ENCODE data around the gene KSR1.

KSR1 gene

GRCh38 chr17:27480699-27481098 lies 24.5 kb downstream of the KSR1 start:
- Histone ChIP-seq H3K36me3 (replicated peaks; ENCODE audit: low read depth, low read length) (no peaks in the 10 kb centered on the region), H3K4me1 (ENCODE audit: low read length) (peaks cover 8% of the 10 kb centered on the region), H4K20me1 (ENCODE audit: insufficient read depth, low read length) (no peaks in the 10 kb centered on the region), H3K27ac (ENCODE audit: low read length) (no peak overlapping the region), H3K4me2 (ENCODE audit: low read length) (no peak overlapping the region), H2AFZ (ENCODE audit: low read depth, low read length) (no peak overlapping the region), H3K79me2 (ENCODE audit: low read length) (no peaks in the 10 kb centered on the region), H3K27me3 (ENCODE audit: low read depth, low read length) (peaks cover 12% of the 10 kb centered on the region), H3K4me3 (ENCODE audit: low read length) (no peak overlapping the region), H3K9ac (ENCODE audit: low read length) (no peak overlapping the region), H3K9me3 (ENCODE audit: insufficient read depth, low read length) (no peaks in the 10 kb centered on the region)
- no peak for TF ChIP-seq CTCF (IDR thresholded peaks at IDR 0.05; ENCODE audit: low read depth, low read length)
- TF ChIP-seq EZH2phosphoT487 (IDR thresholded peaks at IDR 0.05; ENCODE audit: low read depth): no peak

GRCh38 chr17:27481327-27481726 lies 25.1 kb downstream of the KSR1 start:
- no peak overlapping the region for H3K4me3 ChIP-seq (ENCODE audit: low read length)
- TF ChIP-seq EZH2phosphoT487 (IDR thresholded peaks at IDR 0.05; ENCODE audit: low read depth) (no peak), CTCF (IDR thresholded peaks at IDR 0.05; ENCODE audit: low read depth, low read length) (no peak)
- H3K4me2 ChIP-seq (ENCODE audit: low read length): no peak overlapping the region
- peaks cover 13% of the 10 kb centered on the region for H3K27me3 ChIP-seq (ENCODE audit: low read depth, low read length)
- no peaks in the 10 kb centered on the region for H3K36me3 ChIP-seq (replicated peaks; ENCODE audit: low read depth, low read length)
- no peaks in the 10 kb centered on the region for H3K9me3 ChIP-seq (ENCODE audit: insufficient read depth, low read length)
- H2AFZ ChIP-seq (ENCODE audit: low read depth, low read length): no peak overlapping the region
- H3K27ac ChIP-seq (ENCODE audit: low read length): no peak overlapping the region
- H3K9ac ChIP-seq (ENCODE audit: low read length): no peak overlapping the region
- no peaks in the 10 kb centered on the region for H3K79me2 ChIP-seq (ENCODE audit: low read length)
- no peaks in the 10 kb centered on the region for H4K20me1 ChIP-seq (ENCODE audit: insufficient read depth, low read length)
- peaks cover 8% of the 10 kb centered on the region for H3K4me1 ChIP-seq (ENCODE audit: low read length)

GRCh38 chr17:27485125-27485524 lies 28.9 kb downstream of the KSR1 start:
- Histone ChIP-seq H3K4me1 (ENCODE audit: low read length) (peaks cover 4% of the 10 kb centered on the region; the same call in 1 of the 2 replicates), H2AFZ (ENCODE audit: low read depth, low read length) (no peak overlapping the region), H3K79me2 (ENCODE audit: low read length) (no peaks in the 10 kb centered on the region), H4K20me1 (ENCODE audit: insufficient read depth, low read length) (no peaks in the 10 kb centered on the region), H3K9ac (ENCODE audit: low read length) (no peak overlapping the region), H3K9me3 (ENCODE audit: insufficient read depth, low read length) (no peaks in the 10 kb centered on the region), H3K36me3 (replicated peaks; ENCODE audit: low read depth, low read length) (no peaks in the 10 kb centered on the region), H3K27me3 (ENCODE audit: low read depth, low read length) (peaks cover 24% of the 10 kb centered on the region), H3K27ac (ENCODE audit: low read length) (no peak overlapping the region), H3K4me2 (ENCODE audit: low read length) (no peak overlapping the region), H3K4me3 (ENCODE audit: low read length) (no peak overlapping the region)
- TF ChIP-seq EZH2phosphoT487 (IDR thresholded peaks at IDR 0.05; ENCODE audit: low read depth): no peak
- TF ChIP-seq CTCF (IDR thresholded peaks at IDR 0.05; ENCODE audit: low read depth, low read length): no peak

GRCh38 chr17:27485716-27486495 lies 29.7 kb downstream of the KSR1 start:
- H4K20me1 ChIP-seq (ENCODE audit: insufficient read depth, low read length): no peaks in the 10 kb centered on the region

More at GRCh38 chr17:27485716-27486495, 29.7 kb downstream of the KSR1 start:
- TF ChIP-seq CTCF (IDR thresholded peaks at IDR 0.05; ENCODE audit: low read depth, low read length) (no peak), EZH2phosphoT487 (IDR thresholded peaks at IDR 0.05; ENCODE audit: low read depth) (no peak)
- Histone ChIP-seq H3K9me3 (ENCODE audit: insufficient read depth, low read length) (no peaks in the 10 kb centered on the region), H3K27ac (ENCODE audit: low read length) (no peak overlapping the region), H3K9ac (ENCODE audit: low read length) (no peak overlapping the region), H3K36me3 (replicated peaks; ENCODE audit: low read depth, low read length) (no peaks in the 10 kb centered on the region), H3K4me1 (ENCODE audit: low read length) (peaks cover 4% of the 10 kb centered on the region; the same call in 1 of the 2 replicates), H3K4me2 (ENCODE audit: low read length) (no peak overlapping the region), H3K4me3 (ENCODE audit: low read length) (no peak overlapping the region), H3K79me2 (ENCODE audit: low read length) (no peaks in the 10 kb centered on the region), H2AFZ (ENCODE audit: low read depth, low read length) (no peak overlapping the region), H3K27me3 (ENCODE audit: low read depth, low read length) (peaks cover 30% of the 10 kb centered on the region)

Measured in OCI-LY3 (cell line).